Gastroesophageal sphincter (tissue), 3 donors: Measurements from ENCODE around the gene PRKN.

Experiments used
- CTCF ChIP-seq, 4 experiments: fragments of 200-600 bp in 2 of 4; fragments of 450-650 bp in 2 of 4; sonication (generic) in 1 of 4; IDR thresholded peaks; one replicate each; pipeline ENCODE4 v1.5.1; 2017 to 2019; ENCODE audit warnings: antibody characterized with exemption in 4 of 4, mild to moderate bottlenecking in 2 of 4, moderate library complexity in 2 of 4
- POLR2A ChIP-seq, 2 donors: fragments of 450-650 bp; IDR thresholded peaks; one replicate each; pipeline ENCODE4 v1.6.1; 2017; ENCODE audit warnings: antibody characterized with exemption in 2 of 2, mild to moderate bottlenecking in 2 of 2, moderate library complexity in 1 of 2

GRCh38 chr6:162173466-162173865 lies 554.1 kb downstream of the PRKN start:
- no peak for TF ChIP-seq CTCF (IDR thresholded peaks at IDR 0.05)
- no peak for TF ChIP-seq POLR2A (IDR thresholded peaks at IDR 0.05)
